OCI-LY3 (cell line): ENCODE results near the gene RAB5IF.

Experiments
- H2AFZ ChIP-seq: fragments of 200-600, 300-600 bp; shearing (Covaris generic); 2 replicates; pipeline ENCODE4 v1.6.0; 2014; ENCODE audit warnings: antibody characterized with exemption, low read depth, low read length
- H3K27ac ChIP-seq: fragments of 200-600, 300-600 bp; sonication (generic); 2 replicates; pipeline ENCODE4 v1.5.1; 2014; ENCODE audit warnings: mild to moderate bottlenecking, low read length, moderate library complexity, mixed read lengths
- H3K27me3 ChIP-seq: fragments of 200-600, 300-600 bp; sonication (generic); 2 replicates; pipeline ENCODE4 v1.6.1; 2014; ENCODE audit warnings: low read depth, low read length, mixed read lengths
- H3K36me3 ChIP-seq: fragments of 200-600, 300-600 bp; sonication (generic); replicated peaks from 2 replicates; pipeline ENCODE3; 2014; ENCODE audit warnings: low read depth, low read length, mixed read lengths
- H3K4me1 ChIP-seq: fragments of 300-600, 200-600 bp; sonication (generic); 2 replicates; pipeline ENCODE4 v1.6.1; 2014; ENCODE audit warnings: low read length, mixed read lengths
- H3K4me2 ChIP-seq: fragments of 200-600, 300-600 bp; sonication (generic); 2 replicates; pipeline ENCODE4 v1.6.1; 2014; ENCODE audit warnings: low read length, mixed read lengths
- H3K4me3 ChIP-seq: fragments of 300-600, 200-600 bp; sonication (generic); 2 replicates; pipeline ENCODE4 v1.5.1; 2014; ENCODE audit warnings: antibody characterized with exemption, mild to moderate bottlenecking, low read length, moderate library complexity
- H3K79me2 ChIP-seq: fragments of 300-600, 200-600 bp; shearing (Covaris generic); 2 replicates; pipeline ENCODE4 v1.6.1; 2014; ENCODE audit warnings: mild to moderate bottlenecking, low read length, mixed read lengths
- H3K9ac ChIP-seq: fragments of 300-600, 200-600 bp; shearing (Covaris generic); 2 replicates; pipeline ENCODE4 v1.6.0; 2014; ENCODE audit warnings: mild to moderate bottlenecking, low read length, moderate library complexity
- H3K9me3 ChIP-seq: fragments of 200-600, 300-600 bp; shearing (Covaris generic); 2 replicates; pipeline ENCODE4 v1.6.1; 2014; ENCODE audit warnings: low read length, mixed read lengths; ENCODE audit not compliant: insufficient read depth
- H4K20me1 ChIP-seq: fragments of 200-600, 300-600 bp; sonication (generic); 2 replicates; pipeline ENCODE4 v1.6.1; 2016; ENCODE audit warnings: low read length, mixed read lengths; ENCODE audit not compliant: insufficient read depth
- EZH2phosphoT487 ChIP-seq: fragments of 200-600 bp; shearing (Covaris generic); IDR thresholded peaks from 2 replicates; pipeline ENCODE4 v1.6.1; 2018; ENCODE audit warnings: antibody characterized with exemption, mixed run types, low read depth
- TF ChIP-seq, protein P1 (sequence below): fragments of 200-600, 300-600 bp; sonication (generic); IDR thresholded peaks from 2 replicates; pipeline ENCODE4 v1.5.1; 2014; ENCODE audit warnings: antibody characterized with exemption, low read length, low read depth

Gene RAB5IF

DNA sequence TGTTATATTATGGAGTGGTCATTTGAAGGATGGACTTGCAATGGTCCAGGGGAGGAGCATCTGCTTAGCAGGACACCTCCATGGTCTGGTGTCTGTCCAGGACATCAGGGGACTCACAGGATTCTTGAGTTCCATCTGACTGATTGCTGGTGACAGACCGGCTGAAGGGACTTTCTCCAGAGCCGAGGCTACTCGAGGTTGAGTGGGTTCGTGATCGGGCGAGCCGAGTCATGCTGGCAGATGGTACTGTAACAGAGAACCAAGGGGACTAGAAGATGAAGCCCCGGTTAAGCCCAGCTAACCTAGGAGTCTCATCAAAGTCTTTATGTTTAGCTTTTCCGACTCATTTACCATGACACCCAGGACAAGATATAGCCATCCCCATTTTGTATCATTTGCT, 47.9 kb downstream of the RAB5IF start:
- Histone ChIP-seq H3K79me2 (no peaks in the 10 kb centered on the region), H4K20me1 (no peaks in the 10 kb centered on the region), H3K4me2 (no peak overlapping the region), H3K9ac (no peak overlapping the region), H3K27me3 (no peaks in the 10 kb centered on the region), H2AFZ (no peak overlapping the region), H3K4me3 (no peak overlapping the region), H3K4me1 (no peaks in the 10 kb centered on the region), H3K36me3 (no peaks in the 10 kb centered on the region), H3K9me3 (no peaks in the 10 kb centered on the region), H3K27ac (no peak overlapping the region)
- TF ChIP-seq EZH2phosphoT487, result no peak
- TF ChIP-seq, protein P1, sequence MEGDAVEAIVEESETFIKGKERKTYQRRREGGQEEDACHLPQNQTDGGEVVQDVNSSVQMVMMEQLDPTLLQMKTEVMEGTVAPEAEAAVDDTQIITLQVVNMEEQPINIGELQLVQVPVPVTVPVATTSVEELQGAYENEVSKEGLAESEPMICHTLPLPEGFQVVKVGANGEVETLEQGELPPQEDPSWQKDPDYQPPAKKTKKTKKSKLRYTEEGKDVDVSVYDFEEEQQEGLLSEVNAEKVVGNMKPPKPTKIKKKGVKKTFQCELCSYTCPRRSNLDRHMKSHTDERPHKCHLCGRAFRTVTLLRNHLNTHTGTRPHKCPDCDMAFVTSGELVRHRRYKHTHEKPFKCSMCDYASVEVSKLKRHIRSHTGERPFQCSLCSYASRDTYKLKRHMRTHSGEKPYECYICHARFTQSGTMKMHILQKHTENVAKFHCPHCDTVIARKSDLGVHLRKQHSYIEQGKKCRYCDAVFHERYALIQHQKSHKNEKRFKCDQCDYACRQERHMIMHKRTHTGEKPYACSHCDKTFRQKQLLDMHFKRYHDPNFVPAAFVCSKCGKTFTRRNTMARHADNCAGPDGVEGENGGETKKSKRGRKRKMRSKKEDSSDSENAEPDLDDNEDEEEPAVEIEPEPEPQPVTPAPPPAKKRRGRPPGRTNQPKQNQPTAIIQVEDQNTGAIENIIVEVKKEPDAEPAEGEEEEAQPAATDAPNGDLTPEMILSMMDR, result no peak

DNA sequence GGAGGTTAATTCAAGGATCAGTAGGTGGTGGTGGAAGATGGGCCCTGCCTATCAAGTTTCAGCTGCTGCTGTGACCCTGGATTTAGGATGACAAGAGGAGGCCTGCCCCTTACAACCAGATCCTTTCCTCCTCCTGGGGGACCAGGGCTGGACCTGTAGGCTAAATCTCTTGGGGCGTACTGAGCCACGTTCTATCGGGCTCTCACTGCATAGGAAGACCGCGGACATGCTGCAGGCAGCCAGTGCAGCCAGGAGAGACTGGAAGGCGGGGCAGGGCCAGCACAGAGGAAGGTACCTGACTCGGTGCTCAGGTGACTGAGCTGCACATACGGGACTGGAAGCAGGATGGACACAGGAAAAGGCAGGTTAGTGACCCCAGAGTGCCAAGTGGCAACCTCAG, 48.9 kb downstream of the RAB5IF start:
- H3K4me1 ChIP-seq, result no peaks in the 10 kb centered on the region
- H2AFZ ChIP-seq, result no peak overlapping the region
- no peak for TF ChIP-seq EZH2phosphoT487
- TF ChIP-seq, protein P1, result no peak
- no peaks in the 10 kb centered on the region for H3K9me3 ChIP-seq
- H3K27me3 ChIP-seq, result no peaks in the 10 kb centered on the region
- no peak overlapping the region for H3K4me3 ChIP-seq
- H3K79me2 ChIP-seq, result no peaks in the 10 kb centered on the region
- no peak overlapping the region for H3K27ac ChIP-seq
- H4K20me1 ChIP-seq, result no peaks in the 10 kb centered on the region
- H3K9ac ChIP-seq, result no peak overlapping the region
- H3K36me3 ChIP-seq, result no peaks in the 10 kb centered on the region
- no peak overlapping the region for H3K4me2 ChIP-seq

DNA sequence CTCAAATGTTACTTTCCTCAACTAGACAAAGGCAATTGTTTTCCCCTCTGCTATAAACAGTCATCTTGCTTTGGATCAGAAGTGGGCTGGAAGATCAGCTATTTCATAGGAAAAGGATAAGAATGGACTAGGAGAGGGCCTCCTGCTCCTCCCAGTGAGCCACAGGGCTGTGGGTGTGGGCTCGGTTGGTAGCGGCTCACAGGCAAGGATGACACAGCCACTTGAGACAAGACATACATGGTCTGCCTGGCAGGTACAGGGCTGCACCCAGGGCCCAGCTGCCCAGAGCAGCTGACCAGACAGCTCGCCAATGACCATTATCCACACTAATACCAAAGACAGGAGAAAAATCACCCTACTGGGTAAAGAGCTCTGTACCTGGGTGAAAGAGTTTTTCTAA, 49.4 kb downstream of the RAB5IF start:
- Histone ChIP-seq H3K4me2 (no peak overlapping the region), H3K9ac (no peak overlapping the region)

DNA sequence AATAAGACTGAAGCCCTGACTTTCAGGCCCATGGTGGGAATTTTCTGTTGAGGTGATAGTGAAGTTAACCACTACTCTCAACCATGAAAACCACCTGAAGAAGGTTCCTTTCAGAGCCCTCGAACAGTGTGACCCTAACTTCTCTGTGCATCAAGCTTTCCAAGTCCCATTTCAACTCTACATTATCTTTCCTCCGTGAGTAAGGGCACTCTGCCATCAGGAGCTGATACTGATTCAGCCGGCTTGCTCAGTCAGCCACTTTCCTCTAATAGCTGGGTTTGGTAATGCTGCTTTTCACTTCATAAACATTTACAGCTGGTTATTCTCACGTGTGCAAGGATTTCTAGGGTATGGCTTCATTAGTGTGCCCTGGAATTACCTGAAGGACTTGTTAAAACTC, 51.2 kb downstream of the RAB5IF start:
- Histone ChIP-seq H3K27ac (no peak overlapping the region), H3K79me2 (no peaks in the 10 kb centered on the region), H3K4me2 (no peak overlapping the region), H4K20me1 (no peaks in the 10 kb centered on the region), H2AFZ (no peak overlapping the region), H3K9me3 (no peaks in the 10 kb centered on the region), H3K9ac (no peak overlapping the region), H3K27me3 (no peaks in the 10 kb centered on the region), H3K36me3 (no peaks in the 10 kb centered on the region), H3K4me3 (no peak overlapping the region), H3K4me1 (no peaks in the 10 kb centered on the region)
- TF ChIP-seq EZH2phosphoT487, result no peak
- TF ChIP-seq, protein P1, result no peak

More for the DNA sequence above, 49.4 kb downstream of the RAB5IF start:
- Histone ChIP-seq H4K20me1 (no peaks in the 10 kb centered on the region), H3K9me3 (no peaks in the 10 kb centered on the region), H3K36me3 (no peaks in the 10 kb centered on the region), H3K27me3 (no peaks in the 10 kb centered on the region), H2AFZ (no peak overlapping the region), H3K4me3 (no peak overlapping the region), H3K4me1 (no peaks in the 10 kb centered on the region), H3K79me2 (no peaks in the 10 kb centered on the region), H3K27ac (no peak overlapping the region)
- TF ChIP-seq EZH2phosphoT487, result no peak
- TF ChIP-seq, protein P1, result no peak
